Measurements from ENCODE around the gene FAM217A. TPM values are rescaled to one million over a fixed set of nuclear protein-coding genes. Genes with fewer than 3 reads are reported as not detected.

FAM217A gene
- total and polyA plus RNA-seq, 2 donors, result under 0.01 to 0.05 TPM

DNA sequence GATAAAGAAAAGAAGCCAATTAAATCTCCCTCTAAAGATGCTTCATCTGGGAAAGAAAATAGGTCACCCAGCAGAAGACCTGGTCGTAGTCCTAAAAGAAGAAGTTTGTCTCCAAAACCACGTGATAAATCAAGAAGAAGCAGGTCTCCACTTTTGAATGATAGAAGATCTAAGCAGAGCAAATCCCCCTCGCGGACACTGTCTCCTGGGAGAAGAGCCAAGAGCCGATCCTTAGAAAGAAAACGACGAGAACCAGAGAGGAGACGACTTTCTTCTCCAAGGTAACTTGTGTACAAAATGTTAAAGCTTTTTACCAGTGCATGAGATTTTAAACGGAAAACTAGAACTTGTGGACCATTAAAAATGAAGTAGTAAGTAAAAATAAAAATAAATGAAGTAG lies 46.5 kb downstream of the FAM217A start:
- DNase-seq (ENCODE audit: low read depth in 6 of 9, low spot score in 9 of 9), result no peak
- 94% methylated on average over 9 of the region's 9 CpGs for WGBS
- H3K36me3 ChIP-seq (ENCODE audit: control insufficient read depth in 2 of 2, insufficient read depth in 2 of 2, low read length in 1 of 2), result peaks cover 14 to 40% of the 10 kb centered on the region in 2 donors

DNA sequence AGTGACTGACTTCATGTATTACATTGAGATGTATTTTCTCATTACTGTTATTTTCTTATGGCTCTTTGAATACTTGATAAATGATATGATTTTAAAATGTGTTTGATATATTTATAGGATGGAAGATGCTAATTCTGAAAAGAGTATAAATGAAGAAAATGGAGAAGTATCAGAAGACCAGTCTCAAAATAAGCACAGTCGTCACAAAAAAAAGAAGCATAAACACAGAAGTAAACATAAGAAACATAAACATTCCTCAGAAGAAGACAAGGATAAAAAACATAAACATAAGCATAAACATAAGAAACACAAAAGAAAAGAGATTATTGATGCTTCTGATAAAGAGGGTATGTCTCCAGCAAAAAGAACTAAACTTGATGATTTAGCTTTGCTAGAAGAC lies 47.5 kb downstream of the FAM217A start:
- no peak for DNase-seq (ENCODE audit: low read depth in 6 of 9, low spot score in 9 of 9)
- Histone ChIP-seq H3K4me1 (ENCODE audit: control insufficient read depth in 2 of 2, insufficient read depth in 2 of 2, low read length in 2 of 2) (peaks cover 0 to 5% of the 10 kb centered on the region in 2 donors), H3K36me3 (ENCODE audit: control insufficient read depth in 2 of 2, insufficient read depth in 2 of 2, low read length in 1 of 2) (peaks cover 8 to 40% of the 10 kb centered on the region in 2 donors), H3K4me3 (ENCODE audit: low read length in 2 of 2) (no peak overlapping the region), H3K27ac (ENCODE audit: low read depth in 1 of 2, low read length in 1 of 2) (no peak overlapping the region), H3K9me3 (ENCODE audit: control insufficient read depth in 2 of 2, insufficient read depth in 1 of 2, low read length in 1 of 2) (no peaks in the 10 kb centered on the region), H3K27me3 (ENCODE audit: control insufficient read depth in 2 of 2, insufficient read depth in 1 of 2, low read length in 1 of 2) (no peaks in the 10 kb centered on the region)
- WGBS, result 100% methylated on average over 1 of the region's 1 CpG

More for the DNA sequence above, 46.5 kb downstream of the FAM217A start:
- Histone ChIP-seq H3K27ac (ENCODE audit: low read depth in 1 of 2, low read length in 1 of 2) (no peak overlapping the region), H3K4me1 (ENCODE audit: control insufficient read depth in 2 of 2, insufficient read depth in 2 of 2, low read length in 2 of 2) (peaks cover 0 to 2% of the 10 kb centered on the region in 2 donors), H3K27me3 (ENCODE audit: control insufficient read depth in 2 of 2, insufficient read depth in 1 of 2, low read length in 1 of 2) (no peaks in the 10 kb centered on the region), H3K4me3 (ENCODE audit: low read length in 2 of 2) (no peak overlapping the region), H3K9me3 (ENCODE audit: control insufficient read depth in 2 of 2, insufficient read depth in 1 of 2, low read length in 1 of 2) (no peaks in the 10 kb centered on the region)

DNA sequence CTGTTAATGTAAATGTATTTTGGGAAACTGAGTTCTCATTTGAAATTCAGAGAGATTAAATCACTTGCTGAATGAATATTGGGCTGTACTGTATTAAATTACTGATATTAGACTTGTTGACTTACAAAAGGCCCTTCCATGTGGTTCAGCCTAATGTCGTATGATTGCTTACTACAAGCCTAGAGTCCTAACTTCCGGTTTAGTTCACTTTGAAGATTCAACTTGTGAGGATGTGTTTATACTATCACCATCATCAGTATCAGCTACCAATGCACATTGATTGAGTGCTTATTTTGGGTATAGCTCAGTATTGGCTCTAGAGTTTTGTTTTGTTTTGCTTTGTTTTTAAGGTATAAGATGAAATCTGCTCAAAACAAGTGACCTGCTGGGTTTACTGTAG lies 48.3 kb downstream of the FAM217A start:
- Histone ChIP-seq H3K9me3 (ENCODE audit: control insufficient read depth in 2 of 2, insufficient read depth in 1 of 2, low read length in 1 of 2) (no peaks in the 10 kb centered on the region), H3K27me3 (ENCODE audit: control insufficient read depth in 2 of 2, insufficient read depth in 1 of 2, low read length in 1 of 2) (no peaks in the 10 kb centered on the region), H3K36me3 (ENCODE audit: control insufficient read depth in 2 of 2, insufficient read depth in 2 of 2, low read length in 1 of 2) (peaks cover 3 to 33% of the 10 kb centered on the region in 2 donors), H3K4me1 (ENCODE audit: control insufficient read depth in 2 of 2, insufficient read depth in 2 of 2, low read length in 2 of 2) (peaks cover 0 to 5% of the 10 kb centered on the region in 2 donors), H3K27ac (ENCODE audit: low read depth in 1 of 2, low read length in 1 of 2) (no peak overlapping the region), H3K4me3 (ENCODE audit: low read length in 2 of 2) (no peak overlapping the region)
- WGBS, result 75% methylated on average over 2 of the region's 2 CpGs
- DNase-seq (ENCODE audit: low read depth in 6 of 9, low spot score in 9 of 9), result no peak

GRCh38 chr6:4029687-4030086 lies 49.2 kb downstream of the FAM217A start:
- no peak for DNase-seq (ENCODE audit: low read depth in 6 of 9, low spot score in 9 of 9)
- no peaks in the 10 kb centered on the region for H3K27me3 ChIP-seq (ENCODE audit: control insufficient read depth in 2 of 2, insufficient read depth in 1 of 2, low read length in 1 of 2)
- H3K36me3 ChIP-seq (ENCODE audit: control insufficient read depth in 2 of 2, insufficient read depth in 2 of 2, low read length in 1 of 2), result peaks cover 3 to 32% of the 10 kb centered on the region in 2 donors
- 97% methylated on average over 7 of the region's 7 CpGs for WGBS
- H3K4me1 ChIP-seq (ENCODE audit: control insufficient read depth in 2 of 2, insufficient read depth in 2 of 2, low read length in 2 of 2), result peaks cover 0 to 5% of the 10 kb centered on the region in 2 donors
- H3K27ac ChIP-seq (ENCODE audit: low read depth in 1 of 2, low read length in 1 of 2), result no peak overlapping the region
- no peaks in the 10 kb centered on the region for H3K9me3 ChIP-seq (ENCODE audit: control insufficient read depth in 2 of 2, insufficient read depth in 1 of 2, low read length in 1 of 2)
- no peak overlapping the region for H3K4me3 ChIP-seq (ENCODE audit: low read length in 2 of 2)

- no peak overlapping the region for H3K27ac ChIP-seq (ENCODE audit: low read depth in 1 of 2, low read length in 1 of 2)
- DNase-seq (ENCODE audit: low read depth in 6 of 9, low spot score in 9 of 9), result no peak
- peaks cover 2 to 11% of the 10 kb centered on the region in 2 donors for H3K4me1 ChIP-seq (ENCODE audit: control insufficient read depth in 2 of 2, insufficient read depth in 2 of 2, low read length in 2 of 2)
- no peak overlapping the region for H3K4me3 ChIP-seq (ENCODE audit: low read length in 2 of 2)
- no peaks in the 10 kb centered on the region for H3K9me3 ChIP-seq (ENCODE audit: control insufficient read depth in 2 of 2, insufficient read depth in 1 of 2, low read length in 1 of 2)
- H3K27me3 ChIP-seq (ENCODE audit: control insufficient read depth in 2 of 2, insufficient read depth in 1 of 2, low read length in 1 of 2), result no peaks in the 10 kb centered on the region
- peaks cover 3 to 32% of the 10 kb centered on the region in 2 donors for H3K36me3 ChIP-seq (ENCODE audit: control insufficient read depth in 2 of 2, insufficient read depth in 2 of 2, low read length in 1 of 2)
Observed at GRCh38 chr6:4028051-4028450, 50.9 kb downstream of the FAM217A start.

- Histone ChIP-seq H3K4me1 (ENCODE audit: control insufficient read depth in 2 of 2, insufficient read depth in 2 of 2, low read length in 2 of 2) (peaks cover 5 to 11% of the 10 kb centered on the region in 2 donors), H3K27me3 (ENCODE audit: control insufficient read depth in 2 of 2, insufficient read depth in 1 of 2, low read length in 1 of 2) (no peaks in the 10 kb centered on the region), H3K9me3 (ENCODE audit: control insufficient read depth in 2 of 2, insufficient read depth in 1 of 2, low read length in 1 of 2) (no peaks in the 10 kb centered on the region), H3K36me3 (ENCODE audit: control insufficient read depth in 2 of 2, insufficient read depth in 2 of 2, low read length in 1 of 2) (peaks cover 0 to 21% of the 10 kb centered on the region in 2 donors), H3K27ac (ENCODE audit: low read depth in 1 of 2, low read length in 1 of 2) (no peak overlapping the region), H3K4me3 (ENCODE audit: low read length in 2 of 2) (no peak overlapping the region)
- 97% methylated on average over 1 of the region's 1 CpG for whole genome bisulfite sequencing
- DNase-seq (ENCODE audit: low read depth in 6 of 9, low spot score in 9 of 9), result no peak
Observed at GRCh38 chr6:4025681-4026080, 53.3 kb downstream of the FAM217A start.

DNA sequence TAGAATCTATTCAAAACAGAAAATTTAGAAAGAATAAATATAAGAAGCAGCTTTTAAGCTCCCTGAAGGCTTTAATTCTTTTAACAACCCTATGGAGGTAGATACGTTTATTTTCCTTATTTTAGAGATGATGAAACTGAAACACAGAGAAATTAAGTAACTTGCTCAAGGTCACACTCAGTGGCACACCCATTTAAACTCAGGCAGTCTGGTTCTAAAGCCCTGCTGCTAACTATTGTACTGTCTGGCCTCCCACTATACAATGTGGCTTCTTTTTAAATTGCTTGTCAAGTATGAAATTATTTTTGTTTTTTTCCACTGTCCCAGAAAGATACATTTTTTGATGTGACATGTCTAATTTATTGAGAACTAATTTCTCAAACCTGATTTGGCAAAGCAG lies 55.7 kb downstream of the FAM217A start:
- Histone ChIP-seq H3K4me3 (ENCODE audit: low read length in 2 of 2) (no peak overlapping the region), H3K27ac (ENCODE audit: low read depth in 1 of 2, low read length in 1 of 2) (no peak overlapping the region), H3K4me1 (ENCODE audit: control insufficient read depth in 2 of 2, insufficient read depth in 2 of 2, low read length in 2 of 2) (peaks cover 14 to 26% of the 10 kb centered on the region in 2 donors), H3K9me3 (ENCODE audit: control insufficient read depth in 2 of 2, insufficient read depth in 1 of 2, low read length in 1 of 2) (no peaks in the 10 kb centered on the region), H3K36me3 (ENCODE audit: control insufficient read depth in 2 of 2, insufficient read depth in 2 of 2, low read length in 1 of 2) (peaks cover 0 to 15% of the 10 kb centered on the region in 2 donors), H3K27me3 (ENCODE audit: control insufficient read depth in 2 of 2, insufficient read depth in 1 of 2, low read length in 1 of 2) (no peaks in the 10 kb centered on the region)
- no peak for DNase-seq (ENCODE audit: low read depth in 6 of 9, low spot score in 9 of 9)
- 64% methylated on average over 1 of the region's 1 CpG for WGBS

DNA sequence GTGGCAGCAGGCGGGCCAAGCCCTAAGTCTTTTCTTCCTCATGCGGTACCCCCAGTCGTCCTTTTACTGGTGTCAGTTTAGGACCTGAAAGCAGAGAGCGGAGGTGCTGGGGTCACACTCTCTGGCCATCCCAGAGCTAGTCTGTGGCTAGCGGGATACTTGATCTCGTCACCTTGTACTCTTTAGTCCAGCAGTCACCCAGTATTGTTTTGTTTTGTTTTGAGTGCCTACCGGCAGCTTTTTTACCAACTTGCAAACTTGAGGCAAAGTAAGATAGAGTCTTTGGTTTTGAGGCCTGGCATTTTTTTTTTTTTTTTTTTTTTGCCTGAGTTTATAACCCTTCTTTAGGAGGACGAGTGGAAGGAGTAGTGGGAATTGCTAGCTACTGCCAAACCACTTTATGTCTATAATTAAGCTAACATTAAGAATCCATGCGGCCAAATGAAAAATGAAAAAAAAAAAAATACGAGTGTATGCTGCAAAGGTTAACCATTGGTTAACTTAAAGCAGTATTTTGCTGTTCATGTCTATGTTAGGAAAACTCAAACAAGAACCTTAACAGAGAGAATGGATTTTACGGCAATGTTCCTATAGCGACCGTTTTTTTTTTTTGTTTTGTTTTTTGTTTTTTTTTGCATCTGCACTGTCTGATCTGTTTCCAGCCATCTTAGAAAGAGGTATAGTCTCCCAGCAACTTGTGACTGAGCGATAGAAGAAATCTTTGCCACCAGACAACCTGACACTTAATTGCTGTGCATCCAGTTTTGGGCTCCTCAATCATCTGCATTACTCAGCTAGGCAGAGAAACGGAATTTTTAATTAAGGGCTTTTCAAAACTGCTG lies 56.9 kb downstream of the FAM217A start:
- Histone ChIP-seq H3K4me1 (ENCODE audit: control insufficient read depth in 2 of 2, insufficient read depth in 2 of 2, low read length in 2 of 2) (peaks cover 14 to 26% of the 10 kb centered on the region in 2 donors), H3K27me3 (ENCODE audit: control insufficient read depth in 2 of 2, insufficient read depth in 1 of 2, low read length in 1 of 2) (no peaks in the 10 kb centered on the region), H3K4me3 (ENCODE audit: low read length in 2 of 2) (peak overlapping the region; percentile 74 to 96), H3K36me3 (ENCODE audit: control insufficient read depth in 2 of 2, insufficient read depth in 2 of 2, low read length in 1 of 2) (peaks cover 0 to 12% of the 10 kb centered on the region in 2 donors), H3K9me3 (ENCODE audit: control insufficient read depth in 2 of 2, insufficient read depth in 1 of 2, low read length in 1 of 2) (no peaks in the 10 kb centered on the region), H3K27ac (ENCODE audit: low read depth in 1 of 2, low read length in 1 of 2) (peak overlapping the region; percentile 95 to 96)
- peak in 3 of 9 donors; percentile 38 to 54 (median 52) for DNase-seq (ENCODE audit: low read depth in 6 of 9, low spot score in 9 of 9)
- WGBS, result 4% methylated on average over 15 of the region's 15 CpGs

- peak overlapping the region; percentile 95 to 96 for H3K27ac ChIP-seq (ENCODE audit: low read depth in 1 of 2, low read length in 1 of 2)
- peaks cover 16 to 23% of the 10 kb centered on the region in 2 donors for H3K4me1 ChIP-seq (ENCODE audit: control insufficient read depth in 2 of 2, insufficient read depth in 2 of 2, low read length in 2 of 2)
- H3K9me3 ChIP-seq (ENCODE audit: control insufficient read depth in 2 of 2, insufficient read depth in 1 of 2, low read length in 1 of 2), result no peaks in the 10 kb centered on the region
- under 1% methylated on average over 65 of the region's 65 CpGs for WGBS
- H3K27me3 ChIP-seq (ENCODE audit: control insufficient read depth in 2 of 2, insufficient read depth in 1 of 2, low read length in 1 of 2), result no peaks in the 10 kb centered on the region
- peak in 8 of 9 donors; percentile 77 to 94 (median 88) for DNase-seq (ENCODE audit: low read depth in 6 of 9, low spot score in 9 of 9)
- peak overlapping the region; percentile 74 to 96 for H3K4me3 ChIP-seq (ENCODE audit: low read length in 2 of 2)
- H3K36me3 ChIP-seq (ENCODE audit: control insufficient read depth in 2 of 2, insufficient read depth in 2 of 2, low read length in 1 of 2), result peaks cover 0 to 8% of the 10 kb centered on the region in 2 donors
Observed at GRCh38 chr6:4021133-4021853, 57.6 kb downstream of the FAM217A start.

Measured in thymus (tissue), 11 donors.